ENCODE results near the gene GRM8. TPM values are rescaled to one million over a fixed set of nuclear protein-coding genes. Genes with fewer than 3 reads are reported as not detected.

The GRM8 gene
- total and polyA plus RNA-seq, 9 of the 15 experiments (the other 6 are each of a cell fraction or from before 2014, with no cell fraction given), result 0.13 TPM; not detected in 7

- H3K4me3 ChIP-seq, result no peak overlapping the region
- no peak for FAIRE-seq
- POLR2A ChIA-PET, result no interaction called here
- CTCF ChIA-PET (ENCODE audit: low intra/inter-chr PET ratio), result no interaction called here
- in situ Hi-C loops (cut with MboI) (no loop called here), intact Hi-C loops (cut with micrococcal nuclease) (no loop called here)
- H3K9ac ChIP-seq (ENCODE audit: insufficient read depth in 1 of 2, low read depth in 2 of 2, low read length in 2 of 2), result no peak overlapping the region
- H3K36me3 ChIP-seq (ENCODE audit: control insufficient read depth, insufficient read depth, low read length), result no peaks in the 10 kb centered on the region
- H3K4me1 ChIP-seq (replicated peaks in 1 of 2; ENCODE audit: control insufficient read depth in 2 of 2, insufficient read depth in 2 of 2, low read length in 2 of 2), result no peaks in the 10 kb centered on the region
- H3K79me2 ChIP-seq (ENCODE audit: control insufficient read depth, insufficient read depth, low read length), result no peaks in the 10 kb centered on the region
- WGBS (ENCODE audit: insufficient coverage, low coverage, missing lambda C conversion rate), result 2% methylated on average over 7 of the region's 7 CpGs
- H3K4me2 ChIP-seq (ENCODE audit: insufficient read depth, low read length), result no peak overlapping the region
- DNase-seq (ENCODE audit: extremely low read depth in 1 of 4, low spot score in 3 of 4), result no peak
- no TSS peak for BruUV-seq (replicated peaks)
- no peak overlapping the region for H3K27ac ChIP-seq (ENCODE audit: extremely low read depth, low read depth, low read length)
- ATAC-seq, result no peak
- no peak overlapping the region for H2AFZ ChIP-seq (ENCODE audit: low read depth, low read length)
- no peaks in the 10 kb centered on the region for H3K27me3 ChIP-seq (ENCODE audit: control insufficient read depth in 2 of 2, insufficient read depth in 2 of 2, low read length in 2 of 2)
- no peaks in the 10 kb centered on the region for H3K9me3 ChIP-seq (replicated peaks; ENCODE audit: control insufficient read depth, insufficient read depth, low read depth, low read length)
- H4K20me1 ChIP-seq (replicated peaks; ENCODE audit: control insufficient read depth, insufficient read depth, low read length), result no peaks in the 10 kb centered on the region
- H3K9me1 ChIP-seq (ENCODE audit: control insufficient read depth, insufficient read depth, low read length), result no peaks in the 10 kb centered on the region
- TF ChIP-seq POLR3A (IDR thresholded peaks at IDR 0.05; ENCODE audit: borderline replicate concordance, extremely low read depth, insufficient read depth, insufficient read length) (no peak), IRF1 (CRISPR knock-in tag; IDR thresholded peaks at IDR 0.05; ENCODE audit: borderline replicate concordance) (no peak), CHD7 (IDR thresholded peaks at IDR 0.05; ENCODE audit: low read depth, low read length) (no peak), GTF2F1 (IDR thresholded peaks at IDR 0.05; ENCODE audit: low read depth, low read length) (no peak), ZBTB5 (IDR thresholded peaks at IDR 0.05) (no peak), RUNX1 (IDR thresholded peaks at IDR 0.05; ENCODE audit: low read depth) (no peak), TGIF2 (CRISPR knock-in tag; IDR thresholded peaks at IDR 0.05) (no peak)
Measured at GRCh38 chr7:127041689-127042452, 210.9 kb downstream of the GRM8 start.

All from K562 (cell line).